Measurements from ENCODE around the gene PLD6.

PLD6 gene

DNA sequence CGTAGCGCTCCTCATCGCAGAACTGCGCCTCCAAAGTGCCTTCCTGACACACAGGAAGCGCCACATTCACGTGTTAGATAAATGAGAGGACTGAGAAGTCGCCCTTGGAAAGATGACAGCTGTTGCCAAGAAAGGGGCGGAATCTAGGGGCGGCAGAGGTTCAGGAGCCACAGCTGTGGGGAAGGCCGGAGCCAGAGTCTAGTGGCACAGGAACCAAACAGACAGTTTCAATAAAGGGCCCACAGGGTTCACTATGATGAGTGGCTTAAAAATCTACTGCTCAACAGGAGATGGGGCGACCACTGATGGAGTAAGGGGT is 26.1 kb upstream of the PLD6 start:
- Histone ChIP-seq H3K36me3 (ENCODE audit: insufficient read depth, low read length) (peaks cover 14% of the 10 kb centered on the region), H3K9ac (ENCODE audit: low read depth, low read length) (no peak overlapping the region), H3K9me3 (ENCODE audit: control insufficient read depth, insufficient read depth, low read length) (no peaks in the 10 kb centered on the region), H3K4me1 (ENCODE audit: insufficient read depth, low read length) (0 out of 2 replicates have a peak, but pooled peaks cover 9% of the 10 kb centered on the region)

- Histone ChIP-seq H3K36me3 (ENCODE audit: insufficient read depth, low read length) (peaks cover 14% of the 10 kb centered on the region), H3K4me1 (ENCODE audit: insufficient read depth, low read length) (0 out of 2 replicates have a peak, but pooled peaks cover 9% of the 10 kb centered on the region), H3K9me3 (ENCODE audit: control insufficient read depth, insufficient read depth, low read length) (no peaks in the 10 kb centered on the region), H3K9ac (ENCODE audit: low read depth, low read length) (no peak overlapping the region)
These were observed 25.6 kb upstream of the PLD6 start for GRCh38 chr17:17231621-17232302.

- Histone ChIP-seq H3K9me3 (ENCODE audit: control insufficient read depth, insufficient read depth, low read length) (no peaks in the 10 kb centered on the region), H3K4me1 (ENCODE audit: insufficient read depth, low read length) (no peaks in the 10 kb centered on the region), H3K36me3 (ENCODE audit: insufficient read depth, low read length) (peaks cover 24% of the 10 kb centered on the region), H3K9ac (ENCODE audit: low read depth, low read length) (no peak overlapping the region)
These were observed 23.6 kb upstream of the PLD6 start for GRCh38 chr17:17229416-17230384.

DNA sequence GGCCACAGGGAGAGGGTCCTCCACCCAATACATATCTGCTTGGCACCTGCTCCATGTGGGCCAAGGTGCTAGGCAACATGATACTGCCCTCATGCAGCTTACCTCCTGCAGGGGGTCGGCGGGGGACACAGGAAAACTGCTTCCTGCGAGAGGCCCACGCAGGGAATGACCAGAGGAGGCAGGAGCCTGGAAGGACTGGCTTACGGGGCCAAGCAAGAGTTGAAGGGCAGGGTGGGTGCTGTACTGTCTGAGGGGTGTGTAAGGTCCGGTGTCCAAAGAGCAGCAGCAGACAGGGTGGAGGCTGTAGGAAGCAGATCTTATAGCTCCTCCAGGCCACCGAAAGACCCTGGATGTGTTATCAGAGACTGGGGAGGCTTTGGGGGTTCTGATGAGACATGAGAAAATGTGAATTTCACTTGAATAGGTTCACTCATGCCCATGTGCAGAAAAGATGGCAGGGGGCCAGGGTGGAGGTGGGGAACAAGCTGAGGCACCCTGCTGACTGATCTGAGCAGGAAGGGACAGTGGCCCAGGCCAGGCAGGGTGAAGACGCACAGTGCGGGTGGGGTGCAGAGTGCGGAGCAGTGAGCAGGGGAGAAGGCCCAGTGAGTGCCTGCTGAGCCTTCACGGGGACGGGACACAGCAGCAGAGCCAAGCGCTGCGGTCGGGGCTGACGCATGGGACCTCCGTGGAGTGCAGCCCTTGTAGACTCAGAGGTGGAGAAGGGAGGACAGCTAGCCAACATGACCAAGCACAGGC is 22.6 kb upstream of the PLD6 start:
- H3K9me3 ChIP-seq (ENCODE audit: control insufficient read depth, insufficient read depth, low read length), result no peaks in the 10 kb centered on the region
- H3K36me3 ChIP-seq (ENCODE audit: insufficient read depth, low read length), result peaks cover 30% of the 10 kb centered on the region
- no peak overlapping the region for H3K9ac ChIP-seq (ENCODE audit: low read depth, low read length)
- H3K4me1 ChIP-seq (ENCODE audit: insufficient read depth, low read length), result no peaks in the 10 kb centered on the region

DNA sequence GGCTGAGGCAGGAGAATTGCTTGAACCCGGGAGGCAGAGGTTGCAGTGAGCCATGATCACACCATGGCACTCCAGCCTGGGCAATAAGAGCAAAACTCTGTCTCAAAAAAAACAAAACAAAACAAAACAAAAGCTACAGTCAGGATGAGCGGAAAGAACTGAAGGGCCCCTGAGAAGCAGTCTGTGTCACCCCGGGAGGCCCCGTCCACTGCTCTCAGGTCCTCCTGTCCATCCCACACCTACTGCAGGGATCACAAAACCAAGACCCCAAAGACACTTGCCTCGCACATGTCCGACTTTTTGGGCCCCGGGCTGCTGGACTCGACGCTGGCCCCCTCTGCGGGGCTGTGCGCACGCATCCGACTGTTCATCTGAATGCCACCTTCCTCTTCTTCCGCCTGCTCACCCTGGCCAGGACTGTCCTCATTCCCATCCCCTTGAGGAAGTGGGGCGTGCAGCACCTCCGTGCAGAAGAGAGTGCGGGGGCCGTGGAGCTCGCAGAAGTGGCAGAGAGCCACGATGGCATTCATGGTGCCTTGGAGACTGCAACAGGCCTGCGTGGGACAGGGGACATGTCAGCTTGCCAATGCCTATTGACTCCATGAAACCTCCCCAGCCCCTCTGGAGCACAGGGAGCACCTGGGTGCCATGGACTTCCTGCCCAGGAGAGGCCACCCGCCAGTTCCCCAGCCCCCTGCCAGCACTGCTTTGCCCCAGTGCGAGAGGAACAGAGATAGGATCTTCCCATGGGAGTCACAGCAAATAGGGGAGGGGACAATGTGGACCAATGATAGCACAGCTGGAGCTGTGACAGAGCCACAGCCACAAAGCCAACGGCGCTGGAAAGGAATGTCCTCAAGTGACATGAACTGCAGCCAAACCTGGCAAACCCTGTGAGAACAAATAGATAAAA is 21.7 kb upstream of the PLD6 start:
- no peaks in the 10 kb centered on the region for H3K9me3 ChIP-seq (ENCODE audit: control insufficient read depth, insufficient read depth, low read length)
- H3K9ac ChIP-seq (ENCODE audit: low read depth, low read length), result no peak overlapping the region
- H3K4me1 ChIP-seq (ENCODE audit: insufficient read depth, low read length), result no peaks in the 10 kb centered on the region
- peaks cover 37% of the 10 kb centered on the region for H3K36me3 ChIP-seq (ENCODE audit: insufficient read depth, low read length)

- Histone ChIP-seq H3K9me3 (ENCODE audit: control insufficient read depth, insufficient read depth, low read length) (no peaks in the 10 kb centered on the region), H3K9ac (ENCODE audit: low read depth, low read length) (no peak overlapping the region), H3K36me3 (ENCODE audit: insufficient read depth, low read length) (peaks cover 38% of the 10 kb centered on the region), H3K4me1 (ENCODE audit: insufficient read depth, low read length) (no peaks in the 10 kb centered on the region)
These were observed 20.5 kb upstream of the PLD6 start for GRCh38 chr17:17226451-17227265.

DNA sequence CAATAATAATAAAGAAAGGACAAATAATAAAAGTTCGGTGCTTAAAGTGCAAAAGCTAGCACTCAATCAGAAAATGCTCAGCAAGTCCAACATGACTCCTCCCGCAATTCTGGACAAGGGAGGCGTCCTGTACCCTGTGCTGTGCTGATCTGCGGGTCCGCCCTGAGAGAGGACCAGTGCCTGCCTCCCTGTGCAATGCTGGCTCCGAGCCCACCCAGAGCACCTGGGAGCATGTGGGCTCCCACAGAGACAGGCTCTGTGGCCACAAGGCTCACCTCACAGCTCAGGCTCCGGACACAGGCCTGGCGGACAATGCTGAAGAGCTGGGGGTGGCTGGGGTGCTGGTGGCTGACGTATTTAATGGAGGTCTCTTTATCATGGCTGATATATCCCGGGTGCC is 19.8 kb upstream of the PLD6 start:
- no peaks in the 10 kb centered on the region for H3K9me3 ChIP-seq (ENCODE audit: control insufficient read depth, insufficient read depth, low read length)
- H3K36me3 ChIP-seq (ENCODE audit: insufficient read depth, low read length), result peaks cover 36% of the 10 kb centered on the region
- H3K4me1 ChIP-seq (ENCODE audit: insufficient read depth, low read length), result no peaks in the 10 kb centered on the region
- no peak overlapping the region for H3K9ac ChIP-seq (ENCODE audit: low read depth, low read length)

DNA sequence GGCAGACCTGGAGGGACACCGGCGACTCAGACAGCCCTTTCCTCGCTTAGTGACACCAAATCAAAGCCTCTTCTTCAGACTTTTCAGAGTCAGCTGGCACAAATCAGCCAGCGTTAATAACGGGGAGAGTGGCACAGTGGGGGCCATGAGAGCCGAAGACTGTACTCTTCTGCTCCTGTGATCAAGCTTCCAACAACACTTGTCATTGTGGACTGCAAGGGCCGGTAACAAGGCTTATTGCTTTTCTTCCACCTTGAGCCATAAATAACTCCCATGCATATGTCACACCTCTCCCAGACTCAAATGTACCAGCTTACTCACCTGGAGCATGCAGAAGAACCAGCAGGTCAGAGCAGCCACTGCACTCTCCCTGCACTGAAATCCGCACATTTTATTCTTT is 18.0 kb upstream of the PLD6 start:
- Histone ChIP-seq H3K36me3 (ENCODE audit: insufficient read depth, low read length) (peaks cover 38% of the 10 kb centered on the region), H3K9ac (ENCODE audit: low read depth, low read length) (no peak overlapping the region), H3K9me3 (ENCODE audit: control insufficient read depth, insufficient read depth, low read length) (no peaks in the 10 kb centered on the region), H3K4me1 (ENCODE audit: insufficient read depth, low read length) (no peaks in the 10 kb centered on the region)

DNA sequence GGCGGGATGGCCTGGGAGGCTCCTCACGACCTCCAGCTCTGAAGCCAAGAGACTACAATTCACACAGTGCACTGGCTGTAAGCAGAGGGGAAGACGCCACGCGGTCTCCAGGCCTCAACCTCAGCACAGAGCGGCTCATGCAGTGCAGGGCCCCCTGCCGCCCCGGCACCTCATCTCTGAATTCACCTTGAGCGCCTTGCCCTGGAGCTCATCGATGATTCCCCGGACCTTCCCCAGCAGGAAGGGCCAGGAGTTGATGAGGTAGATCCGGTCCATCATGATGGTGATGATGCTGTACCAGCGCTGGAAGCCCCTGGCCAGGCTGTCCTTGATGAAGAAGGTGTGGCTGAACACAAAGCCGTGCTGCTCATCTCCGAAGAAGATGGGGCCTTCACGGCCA is 17.6 kb upstream of the PLD6 start:
- Histone ChIP-seq H3K36me3 (ENCODE audit: insufficient read depth, low read length) (peaks cover 40% of the 10 kb centered on the region), H3K9ac (ENCODE audit: low read depth, low read length) (no peak overlapping the region), H3K4me1 (ENCODE audit: insufficient read depth, low read length) (no peaks in the 10 kb centered on the region), H3K9me3 (ENCODE audit: control insufficient read depth, insufficient read depth, low read length) (no peaks in the 10 kb centered on the region)

DNA sequence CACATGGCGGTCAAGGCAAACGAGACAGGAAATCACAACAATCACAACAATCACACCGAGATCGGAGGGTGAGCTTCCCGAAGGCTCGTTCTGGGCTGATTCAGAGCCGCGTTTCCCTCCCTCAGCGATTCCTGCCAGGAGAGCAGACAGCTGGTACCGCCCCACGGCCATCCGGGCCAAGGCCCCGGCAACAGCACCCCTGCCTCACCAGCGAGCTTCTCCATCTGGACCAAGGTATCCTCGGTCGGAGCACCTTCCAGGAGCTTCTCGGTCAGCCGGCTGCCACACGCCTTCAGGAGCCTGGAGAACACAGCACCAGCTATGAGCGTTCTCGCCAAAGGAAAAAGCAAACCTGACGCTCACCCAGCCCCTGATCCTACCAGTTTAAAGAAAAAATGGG is 15.2 kb upstream of the PLD6 start:
- Histone ChIP-seq H3K9ac (ENCODE audit: low read depth, low read length) (no peak overlapping the region), H3K4me1 (ENCODE audit: insufficient read depth, low read length) (no peaks in the 10 kb centered on the region), H3K36me3 (ENCODE audit: insufficient read depth, low read length) (peaks cover 47% of the 10 kb centered on the region), H3K9me3 (ENCODE audit: control insufficient read depth, insufficient read depth, low read length) (no peaks in the 10 kb centered on the region)

DNA sequence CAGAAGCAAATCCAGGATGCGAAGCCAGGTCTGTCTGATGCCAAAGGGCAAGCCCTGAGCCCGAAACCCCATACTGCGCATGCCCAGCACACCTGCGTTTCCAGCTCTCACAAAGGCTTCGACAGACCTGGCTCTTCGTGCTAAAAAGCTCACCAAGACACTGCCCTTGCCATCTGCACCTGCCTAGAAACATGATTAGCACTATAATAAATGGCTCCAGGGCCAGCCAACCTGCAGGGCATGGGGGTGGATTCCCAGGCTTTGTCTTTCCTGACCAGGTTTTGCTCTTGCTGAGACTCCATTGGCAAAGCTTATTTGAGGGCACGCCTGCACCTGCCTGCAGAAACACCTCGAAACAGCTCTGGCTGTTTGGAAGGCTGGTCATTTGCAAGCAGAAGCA is 14.4 kb upstream of the PLD6 start:
- Histone ChIP-seq H3K9ac (ENCODE audit: low read depth, low read length) (no peak overlapping the region), H3K4me1 (ENCODE audit: insufficient read depth, low read length) (no peaks in the 10 kb centered on the region), H3K36me3 (ENCODE audit: insufficient read depth, low read length) (peaks cover 44% of the 10 kb centered on the region), H3K9me3 (ENCODE audit: control insufficient read depth, insufficient read depth, low read length) (no peaks in the 10 kb centered on the region)

- peaks cover 26% of the 10 kb centered on the region for H3K36me3 ChIP-seq (ENCODE audit: insufficient read depth, low read length)
- H3K9ac ChIP-seq (ENCODE audit: low read depth, low read length), result no peak overlapping the region
- H3K9me3 ChIP-seq (ENCODE audit: control insufficient read depth, insufficient read depth, low read length), result no peaks in the 10 kb centered on the region
- H3K4me1 ChIP-seq (ENCODE audit: insufficient read depth, low read length), result no peaks in the 10 kb centered on the region
These were observed 11.9 kb upstream of the PLD6 start for GRCh38 chr17:17217995-17218394.

DNA sequence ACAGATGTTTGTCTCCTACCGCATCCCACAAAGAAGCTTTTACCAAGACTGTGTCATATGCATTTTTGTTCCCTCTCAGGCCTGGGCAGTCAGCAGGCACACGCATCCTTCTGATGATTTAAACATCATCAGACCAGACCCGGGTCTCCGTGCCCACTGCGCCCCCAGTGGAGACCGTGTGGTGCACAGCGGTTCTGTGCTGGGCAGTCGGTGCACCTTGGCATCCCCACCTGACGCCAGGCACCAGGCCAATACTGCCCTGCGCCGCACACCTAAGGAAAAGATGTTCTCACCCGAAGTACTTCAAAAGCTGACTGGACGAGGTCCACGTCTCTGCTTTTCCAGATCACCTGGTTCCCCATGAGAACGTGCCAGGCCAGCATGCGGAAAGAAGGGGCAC is 10.6 kb upstream of the PLD6 start:
- H3K36me3 ChIP-seq (ENCODE audit: insufficient read depth, low read length), result peaks cover 22% of the 10 kb centered on the region
- H3K9ac ChIP-seq (ENCODE audit: low read depth, low read length), result no peak overlapping the region
- H3K9me3 ChIP-seq (ENCODE audit: control insufficient read depth, insufficient read depth, low read length), result no peaks in the 10 kb centered on the region
- no peaks in the 10 kb centered on the region for H3K4me1 ChIP-seq (ENCODE audit: insufficient read depth, low read length)
